Activated CD4-positive, CD25-positive, alpha-beta regulatory T cell treated with anti-CD3 and anti-CD28 coated beads, Interleukin-2, amount 50 U/mL, for 16 hours (primary cell): Measurements from ENCODE around the gene MYNN.

Experiments
- DNase-seq: peaks from one replicate; pipeline ENCODE4 v3.0.0-alpha.2; 2020; ENCODE audit warnings: low read depth, low spot score

MYNN gene

GRCh38 chr3:169827712-169828111 is 54.5 kb downstream of the MYNN start:
- DNase-seq, result no peak

GRCh38 chr3:169835533-169835932 is 62.3 kb downstream of the MYNN start:
- no peak for DNase-seq

- no peak for DNase-seq
These were observed 63.1 kb downstream of the MYNN start for GRCh38 chr3:169836078-169836941.

- DNase-seq, result no peak
These were observed 63.7 kb downstream of the MYNN start for GRCh38 chr3:169836942-169837275.

- DNase-seq, result no peak
These were observed 65.4 kb downstream of the MYNN start for GRCh38 chr3:169838511-169839030.
